GM23338 (cell line): ENCODE measurements around the gene ZNF440. TPM values are rescaled to one million over a fixed set of nuclear protein-coding genes. Genes with fewer than 3 reads are reported as not detected.

Experiments
- ATAC-seq: fragments of 200-7000 bp; cut with Tn5 transposase; 3 replicates; pipeline ENCODE4 v1.9.1; 2020
- DNase-seq: peaks from one replicate; pipeline ENCODE4 v3.0.0-alpha.2; 2015; ENCODE audit warnings: low spot score
- H2AFZ ChIP-seq: fragments of 200-600 bp; sonication (generic); 2 replicates; pipeline ENCODE4 v1.8.0; 2016; ENCODE audit warnings: antibody characterized with exemption, mild to moderate bottlenecking, moderate library complexity
- H3F3A ChIP-seq: fragments of 200-600 bp; sonication (generic); replicated peaks from 2 replicates; pipeline ENCODE4 v1.8.0; 2017; ENCODE audit warnings: antibody characterized with exemption, mixed run types, low read depth
- H3K27ac ChIP-seq: fragments of 200-600 bp; sonication (generic); 2 replicates; pipeline ENCODE4 v1.6.1; 2016; ENCODE audit warnings: low read depth
- H3K27me3 ChIP-seq: fragments of 200-600 bp; sonication (generic); 2 replicates; pipeline ENCODE4 v1.8.0; 2016; ENCODE audit warnings: mild to moderate bottlenecking, mixed run types, moderate library complexity; ENCODE audit not compliant: insufficient read depth
- H3K36me3 ChIP-seq: fragments of 200-600 bp; sonication (generic); 2 replicates; pipeline ENCODE4 v1.8.0; 2016; ENCODE audit warnings: mild to moderate bottlenecking; ENCODE audit not compliant: insufficient read depth
- H3K4me1 ChIP-seq: fragments of 200-600 bp; sonication (generic); 2 replicates; pipeline ENCODE4 v1.8.0; 2016; ENCODE audit warnings: mild to moderate bottlenecking, moderate library complexity; ENCODE audit not compliant: insufficient read depth
- H3K4me2 ChIP-seq: fragments of 200-600 bp; sonication (generic); 2 replicates; pipeline ENCODE4 v1.7.1; 2017; ENCODE audit warnings: mixed run types
- H3K4me3 ChIP-seq: fragments of 200-600 bp; sonication (generic); 2 replicates; pipeline ENCODE4 v1.6.1; 2016; ENCODE audit warnings: mixed run types
- H3K79me2 ChIP-seq: fragments of 200-600 bp; sonication (generic); replicated peaks from 2 replicates; pipeline ENCODE4 v1.8.0; 2017; ENCODE audit warnings: mild to moderate bottlenecking; ENCODE audit not compliant: insufficient read depth
- H3K9me2 ChIP-seq: fragments of 200-600 bp; sonication (generic); 2 replicates; pipeline ENCODE4 v1.8.0; 2017; ENCODE audit not compliant: insufficient read depth
- H4K20me1 ChIP-seq: fragments of 200-600 bp; sonication (generic); replicated peaks from 2 replicates; pipeline ENCODE4 v1.8.0; 2017; ENCODE audit warnings: mild to moderate bottlenecking; ENCODE audit not compliant: insufficient read depth
- H3K27ac Mint-ChIP-seq: 2 replicates; pipeline ENCODE4 v1.8.0; 2020; ENCODE audit warnings: inconsistent platforms, mild to moderate bottlenecking, moderate library complexity, mixed read lengths
- H3K27me3 Mint-ChIP-seq: 3 replicates; pipeline ENCODE4 v1.8.0; 2022; ENCODE audit warnings: low read depth, mild to moderate bottlenecking, moderate library complexity, mixed read lengths, inconsistent platforms; ENCODE audit not compliant: insufficient read depth, poor library complexity
- H3K36me3 Mint-ChIP-seq: 3 replicates; pipeline ENCODE4 v1.8.0; 2021; ENCODE audit warnings: low read depth, mild to moderate bottlenecking, inconsistent platforms, moderate library complexity, mixed read lengths
- H3K4me1 Mint-ChIP-seq: 3 replicates; pipeline ENCODE4 v1.8.0; 2020; ENCODE audit warnings: mild to moderate bottlenecking, inconsistent platforms, mixed read lengths
- H3K4me3 Mint-ChIP-seq: 3 replicates; pipeline ENCODE4 v1.8.0; 2021; ENCODE audit warnings: moderate library complexity, mild to moderate bottlenecking, inconsistent platforms, mixed read lengths
- H3K9me3 Mint-ChIP-seq: 3 replicates; pipeline ENCODE4 v1.8.0; 2020; ENCODE audit warnings: moderate library complexity, mild to moderate bottlenecking, inconsistent platforms, mixed read lengths
- CREB1 ChIP-seq: fragments of 250-450 bp; sonication (Bioruptor Pico); IDR thresholded peaks from 2 replicates; pipeline ENCODE4 v1.5.0; 2020; ENCODE audit warnings: low read depth, mild to moderate bottlenecking, moderate library complexity
- CTCF ChIP-seq, 2 experiments: fragments of 200-600 bp in 1 of 2; sonication (generic) in 1 of 2; conservative IDR thresholded peaks; 2 replicates each; pipeline versions ENCODE4 v1.5.1 to v1.6.1; 2016 to 2017; ENCODE audit warnings: antibody characterized with exemption in 2 of 2, low read depth in 2 of 2, mild to moderate bottlenecking in 2 of 2, moderate library complexity in 1 of 2
- ETS1 ChIP-seq: IDR thresholded peaks from 2 replicates; pipeline ENCODE4 v1.6.1; 2016; ENCODE audit warnings: antibody characterized with exemption
- EZH2 ChIP-seq: fragments of 200-600 bp; sonication (generic); IDR thresholded peaks from one replicate; pipeline ENCODE4 v1.8.0; 2017; ENCODE audit warnings: antibody characterized with exemption, mild to moderate bottlenecking, low read depth; ENCODE audit not compliant: unreplicated experiment
- EZH2phosphoT487 ChIP-seq: fragments of 200-600 bp; sonication (generic); IDR thresholded peaks from one replicate; pipeline ENCODE4 v1.8.1; 2018; ENCODE audit warnings: antibody characterized with exemption; ENCODE audit not compliant: unreplicated experiment
- JUNB ChIP-seq: IDR thresholded peaks from one replicate; pipeline ENCODE4 v1.6.1; 2016; ENCODE audit warnings: antibody characterized with exemption; ENCODE audit not compliant: unreplicated experiment
- NANOG ChIP-seq: IDR thresholded peaks from 2 replicates; pipeline ENCODE4 v1.6.1; 2016; ENCODE audit warnings: antibody characterized with exemption, borderline replicate concordance
- POLR2AphosphoS5 ChIP-seq: IDR thresholded peaks from 2 replicates; pipeline ENCODE4 v1.6.1; 2016; ENCODE audit warnings: antibody characterized with exemption, low read depth
- REST ChIP-seq: IDR thresholded peaks from one replicate; pipeline ENCODE4 v1.6.1; 2018; ENCODE audit warnings: antibody characterized with exemption; ENCODE audit not compliant: unreplicated experiment
- STAT1 ChIP-seq: IDR thresholded peaks from one replicate; pipeline ENCODE4 v1.6.1; 2016; ENCODE audit warnings: antibody characterized with exemption; ENCODE audit not compliant: unreplicated experiment
- ZNF114 ChIP-seq: fragments of 250-450 bp; sonication (Bioruptor Pico); IDR thresholded peaks from 2 replicates; pipeline ENCODE4 v1.5.0; 2020; ENCODE audit warnings: mild to moderate bottlenecking, moderate library complexity
- ZNF331 ChIP-seq: fragments of 250-450 bp; sonication (Bioruptor Pico); IDR thresholded peaks from 2 replicates; pipeline ENCODE4 v1.5.0; 2020; ENCODE audit warnings: low read depth, mild to moderate bottlenecking, moderate library complexity
- ZNF462 ChIP-seq: fragments of 250-450 bp; sonication (Bioruptor Pico); IDR thresholded peaks from 2 replicates; pipeline ENCODE4 v1.5.0; 2020; ENCODE audit warnings: mild to moderate bottlenecking, moderate library complexity
- polyA plus RNA-seq: library from polyadenylated mRNA; unstranded; fragments of >200 nt; fragmentation: Nextera tagmentation; extraction: Ambion mirVana; gene quantifications from 2 replicates; pipeline ENCODE4 v1.2.1, GENCODE V29; 2016
- total RNA-seq: library from RNA; depleted of rRNA; stranded (reverse); fragments of >200 nt; shearing (Covaris generic); gene quantifications from 2 replicates; pipeline ENCODE4 v1.2.3, GENCODE V29; 2014

ZNF440 gene
- total and polyA plus RNA-seq, 2 experiments from 2014 or later: 2.5 to 9.3 TPM

GRCh38 chr19:11814700-11815035 is 595 bp downstream of the ZNF440 start:
- Histone ChIP-seq H3K4me3 (peak overlapping the region; percentile 79), H3K4me1 (peaks cover 4% of the 10 kb centered on the region; the same call in 1 of the 2 replicates), H3K79me2 (no peaks in the 10 kb centered on the region), H4K20me1 (peaks cover 9% of the 10 kb centered on the region), H3K4me2 (peak overlapping the region; percentile 85), H3K9me2 (no peaks in the 10 kb centered on the region), H3K27ac (no peak overlapping the region), H3K27me3 (peaks cover 42% of the 10 kb centered on the region), H3K36me3 (no peaks in the 10 kb centered on the region), H2AFZ (peak overlapping the region; percentile 98), H3F3A (no peaks in the 10 kb centered on the region)
- TF ChIP-seq EZH2: no peak
- no peak for TF ChIP-seq ZNF331 (CRISPR knock-in tag)
- no peak for TF ChIP-seq JUNB
- no peak for TF ChIP-seq CTCF (conservative IDR thresholded peaks at IDR 0.05; ENCODE audit: low read depth in 2 of 2)
- no peak for TF ChIP-seq POLR2AphosphoS5
- no peak for TF ChIP-seq ZNF114 (CRISPR knock-in tag)
- no peak for TF ChIP-seq CREB1 (CRISPR knock-in tag)
- TF ChIP-seq EZH2phosphoT487: no peak
- no peak for TF ChIP-seq ZNF462 (CRISPR knock-in tag)
- no peak for TF ChIP-seq ETS1
- no peak for TF ChIP-seq STAT1
- TF ChIP-seq REST: no peak
- TF ChIP-seq NANOG: no peak
- Mint-ChIP-seq H3K27me3 (peaks cover 7% of the 10 kb centered on the region), H3K27ac (no peak overlapping the region), H3K4me1 (no peaks in the 10 kb centered on the region), H3K9me3 (peaks cover 83% of the 10 kb centered on the region), H3K4me3 (no peak overlapping the region), H3K36me3 (peaks cover 20% of the 10 kb centered on the region)
- DNase-seq (peak; percentile 55), ATAC-seq (no peak)
